A549 (cell line): Measurements from ENCODE around the gene GRIN2D. TPM values are rescaled to one million over a fixed set of nuclear protein-coding genes. Genes with fewer than 3 reads are reported as not detected.
A peak's percentile ranks its signal among the peaks of the same experiment; 100 is the strongest.

Experiments used
- ATAC-seq, 2 experiments: fragments of 200-7000 bp in 1 of 2; fragments of >200 bp in 1 of 2; cut with Nextera tagmentation in 1 of 2; cut with Tn5 transposase in 1 of 2; 3 replicates each; pipeline versions ENCODE4 v1.8.0 to v1.9.1; 2018 to 2020; ENCODE audit warnings: mild to moderate bottlenecking in 1 of 2, moderate library complexity in 1 of 2
- CTCF ChIA-PET: fragments of 300-600 bp; sonication (Branson Sonifier 250); formaldehyde crosslinking; extraction: SDS; loops from one replicate; lab custom pipeline; 2021; ENCODE audit warnings: antibody characterized with exemption, inconsistent platforms; lab: Yijun Ruan, JAX
- POLR2A ChIA-PET: fragments of 350-600 bp; formaldehyde crosslinking; extraction: SDS; loops from one replicate; lab custom pipeline; 2021; ENCODE audit warnings: antibody characterized with exemption, inconsistent platforms; lab: Yijun Ruan, JAX
- DNase-seq, 2 experiments: peaks; one replicate each; pipeline versions ENCODE4 v3.0.0 to v3.0.0-alpha.2; 2011 to 2016; ENCODE audit warnings: low read depth in 1 of 2, low spot score in 1 of 2
- FAIRE-seq: peaks from 2 replicates; lab custom pipeline; 2011; peaks lifted over from hg19 to GRCh38; lab: Jason Lieb, UNC
- H3K27ac ChIP-seq, 2 experiments: fragments of >200 bp; sonication (Bioruptor Twin); formaldehyde crosslinking; 3 replicates each; pipeline ENCODE4 v1.5.1; 2016 to 2017
- H3K4me1 ChIP-seq: fragments of >200 bp; sonication (Bioruptor Twin); formaldehyde crosslinking; 3 replicates; pipeline ENCODE4 v1.6.1; 2016
- H3K4me2 ChIP-seq: fragments of >200 bp; sonication (Bioruptor Twin); formaldehyde crosslinking; 3 replicates; pipeline ENCODE4 v1.6.1; 2016
- H3K4me3 ChIP-seq: fragments of >200 bp; sonication (Bioruptor Twin); formaldehyde crosslinking; 3 replicates; pipeline ENCODE4 v1.5.1; 2016
- H3K9me3 ChIP-seq: fragments of >200 bp; sonication (Bioruptor Twin); formaldehyde crosslinking; 3 replicates; pipeline ENCODE4 v1.6.1; 2016
- BCL3 ChIP-seq: fragments of >200 bp; sonication (Bioruptor Twin); formaldehyde crosslinking; IDR thresholded peaks from 3 replicates; pipeline ENCODE4 v1.6.1; 2016
- BHLHE40 ChIP-seq: IDR thresholded peaks from 2 replicates; pipeline ENCODE4 v1.6.1; 2012; ENCODE audit warnings: low read depth, low read length, inconsistent platforms
- CBX8 ChIP-seq: fragments of 200-600 bp; sonication (generic); IDR thresholded peaks from 2 replicates; pipeline ENCODE4 v1.6.1; 2016
- FOXS1 ChIP-seq: fragments of 250-450 bp; sonication (Bioruptor Pico); IDR thresholded peaks from 2 replicates; pipeline ENCODE4 v1.5.0; 2020; ENCODE audit warnings: mild to moderate bottlenecking, moderate library complexity
- GATA3 ChIP-seq: IDR thresholded peaks from 2 replicates; pipeline ENCODE4 v1.6.1; 2012; ENCODE audit warnings: borderline replicate concordance
- HDAC2 ChIP-seq: fragments of 200-600 bp; sonication (generic); IDR thresholded peaks from 2 replicates; pipeline ENCODE4 v1.6.1; 2016
- HMGXB4 ChIP-seq: fragments of 250-450 bp; sonication (Bioruptor Pico); IDR thresholded peaks from 2 replicates; pipeline ENCODE4 v1.5.0; 2021; ENCODE audit warnings: mild to moderate bottlenecking, moderate library complexity, borderline replicate concordance
- HOXB13 ChIP-seq: fragments of 250-450 bp; sonication (Bioruptor Pico); IDR thresholded peaks from 2 replicates; pipeline ENCODE4 v1.5.0; 2020; ENCODE audit warnings: low read depth, mild to moderate bottlenecking, moderate library complexity
- HOXB5 ChIP-seq: fragments of 250-450 bp; sonication (Bioruptor Pico); IDR thresholded peaks from 2 replicates; pipeline ENCODE4 v1.5.0; 2020; ENCODE audit warnings: mild to moderate bottlenecking, moderate library complexity
- JUNB ChIP-seq: fragments of >200 bp; sonication (Bioruptor Twin); formaldehyde crosslinking; IDR thresholded peaks from 2 replicates; pipeline ENCODE4 v1.6.1; 2016
- KDM1A ChIP-seq: fragments of 200-600 bp; sonication (generic); IDR thresholded peaks from 2 replicates; pipeline ENCODE4 v1.6.1; 2016; ENCODE audit warnings: low read depth, mild to moderate bottlenecking
- KDM5A ChIP-seq: fragments of 200-600 bp; sonication (generic); IDR thresholded peaks from 2 replicates; pipeline ENCODE4 v1.6.1; 2016; ENCODE audit warnings: antibody characterized with exemption, mild to moderate bottlenecking
- MAFK ChIP-seq: fragments of 450-650 bp; IDR thresholded peaks from 2 replicates; pipeline ENCODE4 v1.6.1; 2014; ENCODE audit not compliant: partially characterized antibody
- MAZ ChIP-seq: fragments of 150-350 bp; IDR thresholded peaks from 2 replicates; pipeline ENCODE4 v1.6.1; 2014; ENCODE audit warnings: antibody characterized with exemption, low read depth, low read length, borderline replicate concordance
- MYC ChIP-seq: IDR thresholded peaks from 2 replicates; pipeline ENCODE4 v1.6.1; 2012; ENCODE audit warnings: mild to moderate bottlenecking, inconsistent platforms, low read length, improper control_type of control experiment, borderline replicate concordance
- NFE2L2 ChIP-seq: fragments of 150-350 bp; conservative IDR thresholded peaks from 2 replicates; pipeline ENCODE4 v1.6.1; 2014; ENCODE audit warnings: low read length
- NPAS2 ChIP-seq: fragments of 250-450 bp; sonication (Bioruptor Pico); IDR thresholded peaks from 2 replicates; pipeline ENCODE4 v1.8.0; 2022; ENCODE audit warnings: mild to moderate bottlenecking, moderate library complexity, borderline replicate concordance
- NR3C1 ChIP-seq: fragments of >200 bp; sonication (Bioruptor Twin); formaldehyde crosslinking; IDR thresholded peaks from 3 replicates; pipeline ENCODE4 v1.6.1; 2017
- PHF8 ChIP-seq: fragments of 200-600 bp; sonication (generic); IDR thresholded peaks from 2 replicates; pipeline ENCODE4 v1.6.1; 2016; ENCODE audit warnings: low read depth, mild to moderate bottlenecking, antibody characterized with exemption, moderate library complexity, borderline replicate concordance
- SREBF2 ChIP-seq: fragments of 450-650 bp; IDR thresholded peaks from 2 replicates; pipeline ENCODE4 v1.6.1; 2014; ENCODE audit warnings: mild to moderate bottlenecking, moderate library complexity
- TFCP2L1 ChIP-seq: fragments of 250-450 bp; sonication (Bioruptor Pico); IDR thresholded peaks from 2 replicates; pipeline ENCODE4 v1.5.0; 2021; ENCODE audit warnings: mild to moderate bottlenecking
- TP53 ChIP-seq: fragments of 250-450 bp; sonication (Bioruptor Pico); IDR thresholded peaks from 2 replicates; pipeline ENCODE4 v1.5.0; 2021; ENCODE audit warnings: mild to moderate bottlenecking, moderate library complexity
- USF2 ChIP-seq: fragments of 450-650 bp; IDR thresholded peaks from 2 replicates; pipeline ENCODE4 v1.6.1; 2014; ENCODE audit warnings: antibody characterized with exemption
- ZC3H11A ChIP-seq: fragments of 450-650 bp; IDR thresholded peaks from 2 replicates; pipeline ENCODE4 v1.6.1; 2014; ENCODE audit warnings: antibody characterized with exemption, mild to moderate bottlenecking
- ZFP36 ChIP-seq: fragments of 450-650 bp; IDR thresholded peaks from 2 replicates; pipeline ENCODE4 v1.6.1; 2014; ENCODE audit warnings: borderline replicate concordance; ENCODE audit not compliant: partially characterized antibody
- WGBS: methylation state at CpG from one replicate; pipeline ENCODE4 v1.1.6; 2017; ENCODE audit errors: missing lambda C conversion rate; 5-methylcytosine and 5-hydroxymethylcytosine counted together
- polyA plus RNA-seq, 4 experiments: library from polyadenylated mRNA; depleted of rRNA in 3 of 4; stranded (reverse); fragments of >200 nt; fragmentation: RNase III in 1 of 4; extraction: RNeasy Plus Mini Kit Qiagen cat#74134 plus additional on column Dnase treatment in 1 of 4; gene quantifications; 2 replicates in 3 of 4; 3 replicates in 1 of 4; pipeline ENCODE4 v1.2.3, GENCODE V29; 2011 to 2017
- TF ChIP-seq, protein P1 (sequence below): fragments of 150-350 bp; IDR thresholded peaks from 2 replicates; pipeline ENCODE4 v1.6.1; 2014; ENCODE audit warnings: low read depth, mild to moderate bottlenecking, low read length
- TF ChIP-seq, protein P2 (sequence below): IDR thresholded peaks from 2 replicates; pipeline ENCODE4 v1.6.1; 2012

Gene GRIN2D
- polyA plus RNA-seq, 2 of the 4 experiments (the other 2 are of a cell fraction): 2.6 to 6.3 TPM

DNA sequence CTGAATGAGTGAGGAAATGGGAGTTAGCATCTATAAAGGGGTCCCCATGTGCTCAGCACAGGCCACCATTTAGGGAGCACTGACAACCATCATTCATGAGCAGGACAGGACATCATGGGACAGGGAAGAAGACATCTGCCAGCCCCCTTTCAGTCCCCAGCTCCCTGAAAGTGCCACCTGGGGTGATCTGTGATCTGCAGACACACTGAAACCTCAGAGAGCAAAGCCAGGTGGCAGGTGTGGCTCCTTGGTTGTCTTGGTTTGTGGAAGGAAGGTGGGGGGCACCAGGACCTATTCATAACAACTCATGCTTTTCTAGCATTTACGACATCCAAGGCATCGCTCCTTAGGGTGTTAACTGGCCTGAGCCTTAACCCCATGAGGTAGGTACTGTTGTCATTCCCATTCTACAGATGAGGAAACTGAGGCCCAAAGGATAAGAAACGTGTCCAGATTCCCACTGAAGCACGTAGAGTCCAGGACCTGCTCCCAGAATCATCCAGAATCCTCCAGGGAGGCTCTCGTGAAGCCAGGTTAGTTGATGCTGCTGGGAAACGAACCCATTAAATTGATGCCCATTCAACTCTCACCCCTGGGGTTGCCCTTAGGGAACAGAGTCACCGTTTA lies 7.9 kb upstream of the GRIN2D start:
- FAIRE-seq (no peak), DNase-seq (no peak), ATAC-seq (no peak)
- no peaks in the 10 kb centered on the region for H3K9me3 ChIP-seq
- TF ChIP-seq HOXB5 (CRISPR knock-in tag) (no peak), HOXB13 (CRISPR knock-in tag) (no peak), NR3C1 (no peak), BCL3 (no peak), TFCP2L1 (no peak), ZC3H11A (no peak), CBX8 (no peak), MYC (no peak), JUNB (no peak), SREBF2 (no peak), HDAC2 (no peak), NFE2L2 (no peak), NPAS2 (no peak), BHLHE40 (no peak)
- TF ChIP-seq, protein P1, sequence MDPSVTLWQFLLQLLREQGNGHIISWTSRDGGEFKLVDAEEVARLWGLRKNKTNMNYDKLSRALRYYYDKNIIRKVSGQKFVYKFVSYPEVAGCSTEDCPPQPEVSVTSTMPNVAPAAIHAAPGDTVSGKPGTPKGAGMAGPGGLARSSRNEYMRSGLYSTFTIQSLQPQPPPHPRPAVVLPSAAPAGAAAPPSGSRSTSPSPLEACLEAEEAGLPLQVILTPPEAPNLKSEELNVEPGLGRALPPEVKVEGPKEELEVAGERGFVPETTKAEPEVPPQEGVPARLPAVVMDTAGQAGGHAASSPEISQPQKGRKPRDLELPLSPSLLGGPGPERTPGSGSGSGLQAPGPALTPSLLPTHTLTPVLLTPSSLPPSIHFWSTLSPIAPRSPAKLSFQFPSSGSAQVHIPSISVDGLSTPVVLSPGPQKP: no peak
- TF ChIP-seq, protein P2, sequence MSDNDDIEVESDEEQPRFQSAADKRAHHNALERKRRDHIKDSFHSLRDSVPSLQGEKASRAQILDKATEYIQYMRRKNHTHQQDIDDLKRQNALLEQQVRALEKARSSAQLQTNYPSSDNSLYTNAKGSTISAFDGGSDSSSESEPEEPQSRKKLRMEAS: no peak
- H3K4me2 ChIP-seq: no peak overlapping the region
- H3K27ac ChIP-seq: no peak overlapping the region
- H3K4me3 ChIP-seq: no peak overlapping the region
- H3K4me1 ChIP-seq: peaks cover 9% of the 10 kb centered on the region; the same call in 1 of the 3 replicates
- 90% methylated on average over 7 of the region's 7 CpGs for WGBS
- ChIA-PET POLR2A (no interaction called here), CTCF (interaction anchor here (0.6 to 3.2 kb wide), 6 partner anchors 10 to 520 kb away, joined by 3 to 9 read pairs (median 4); partner anchors contain the start of genes SYNGR4 and TMEM143)

DNA sequence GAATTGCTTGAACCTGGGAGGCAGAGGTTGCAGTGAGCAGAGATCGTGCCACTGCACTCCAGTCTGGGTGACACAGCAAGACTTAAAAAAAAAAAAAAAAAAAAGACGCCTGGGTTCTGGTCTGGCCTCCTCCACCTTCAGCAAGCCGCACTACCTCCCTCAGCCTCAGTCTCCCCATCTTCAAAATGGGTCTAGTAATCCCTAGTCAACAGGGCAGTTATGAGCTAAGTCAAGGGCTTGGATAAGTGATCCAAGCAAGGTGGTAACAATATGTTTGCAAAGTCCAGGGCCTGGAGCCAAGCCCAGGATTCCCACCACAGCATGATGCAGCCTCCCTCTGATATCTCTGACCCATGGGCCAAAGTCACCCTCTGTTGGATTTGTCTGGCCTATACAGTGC lies 6.5 kb upstream of the GRIN2D start:
- FAIRE-seq: no peak
- H3K4me2 ChIP-seq: no peak overlapping the region
- CTCF ChIA-PET: interaction anchor here (0.6 to 3.2 kb wide), 3 partner anchors 30 to 116 kb away, joined by 3 to 9 read pairs (median 4); no protein-coding TSS in a partner anchor
- ATAC-seq: no peak
- peaks cover 14% of the 10 kb centered on the region for H3K4me1 ChIP-seq
- WGBS: 89% methylated on average over 3 of the region's 3 CpGs
- TF ChIP-seq ZFP36: no peak
- no peak for TF ChIP-seq KDM1A
- TF ChIP-seq HMGXB4 (CRISPR knock-in tag): no peak
- no peak for TF ChIP-seq TP53 (CRISPR knock-in tag)
- no peak for TF ChIP-seq KDM5A
- TF ChIP-seq MAFK: no peak
- TF ChIP-seq, protein P1: no peak
- no peak for TF ChIP-seq GATA3
- TF ChIP-seq USF2: no peak
- no peak for TF ChIP-seq BHLHE40
- TF ChIP-seq MAZ: no peak
- no peak for TF ChIP-seq FOXS1
- no peak for TF ChIP-seq PHF8
- no peak overlapping the region for H3K27ac ChIP-seq
- peak in 1 of 2 experiments; percentile 30 for DNase-seq
- POLR2A ChIA-PET: interaction anchor here (0.7 to 1.1 kb wide), 2 partner anchors 10 to 23 kb away, joined by 3 to 6 read pairs; partner anchors contain the start of genes SYNGR4 and TMEM143
- H3K4me3 ChIP-seq: no peak overlapping the region
- H3K9me3 ChIP-seq: no peaks in the 10 kb centered on the region
